Keratinocyte (primary cell): Measurements from ENCODE around the gene DDX51.

Source experiments
- EZH2 ChIP-seq: IDR thresholded peaks from one replicate; pipeline ENCODE4 v1.6.1; 2012; ENCODE audit warnings: inconsistent platforms, mild to moderate bottlenecking, low read length, moderate library complexity
- TF ChIP-seq, protein P1 (sequence below), 3 experiments: IDR thresholded peaks in 1 of 3; conservative IDR thresholded peaks in 1 of 3; optimal IDR thresholded peaks in 1 of 3; 2 replicates in 2 of 3; 3 replicates in 1 of 3; pipeline versions ENCODE3 to v1.5.1; 2011; ENCODE audit warnings: low read length in 3 of 3, mild to moderate bottlenecking in 3 of 3, moderate library complexity in 2 of 3, control low read depth in 1 of 3, inconsistent platforms in 1 of 3; ENCODE audit not compliant: insufficient read depth in 2 of 3; ENCODE audit errors: extremely low read depth in 1 of 3

- TF ChIP-seq, protein P1, sequence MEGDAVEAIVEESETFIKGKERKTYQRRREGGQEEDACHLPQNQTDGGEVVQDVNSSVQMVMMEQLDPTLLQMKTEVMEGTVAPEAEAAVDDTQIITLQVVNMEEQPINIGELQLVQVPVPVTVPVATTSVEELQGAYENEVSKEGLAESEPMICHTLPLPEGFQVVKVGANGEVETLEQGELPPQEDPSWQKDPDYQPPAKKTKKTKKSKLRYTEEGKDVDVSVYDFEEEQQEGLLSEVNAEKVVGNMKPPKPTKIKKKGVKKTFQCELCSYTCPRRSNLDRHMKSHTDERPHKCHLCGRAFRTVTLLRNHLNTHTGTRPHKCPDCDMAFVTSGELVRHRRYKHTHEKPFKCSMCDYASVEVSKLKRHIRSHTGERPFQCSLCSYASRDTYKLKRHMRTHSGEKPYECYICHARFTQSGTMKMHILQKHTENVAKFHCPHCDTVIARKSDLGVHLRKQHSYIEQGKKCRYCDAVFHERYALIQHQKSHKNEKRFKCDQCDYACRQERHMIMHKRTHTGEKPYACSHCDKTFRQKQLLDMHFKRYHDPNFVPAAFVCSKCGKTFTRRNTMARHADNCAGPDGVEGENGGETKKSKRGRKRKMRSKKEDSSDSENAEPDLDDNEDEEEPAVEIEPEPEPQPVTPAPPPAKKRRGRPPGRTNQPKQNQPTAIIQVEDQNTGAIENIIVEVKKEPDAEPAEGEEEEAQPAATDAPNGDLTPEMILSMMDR (optimal IDR thresholded peaks at IDR 0.05 in 1 of 3, IDR thresholded peaks at IDR 0.05 in 1 of 3, conservative IDR thresholded peaks at IDR 0.05 in 1 of 3; ENCODE audit: extremely low read depth in 1 of 3, insufficient read depth in 2 of 3, low read length in 3 of 3) = no peak
- TF ChIP-seq EZH2 = no peak
Observed at GRCh38 chr12:132185705-132186104, 41.6 kb upstream of the DDX51 start.
